PFSK-1 (cell line): ENCODE measurements around the gene USP7.

Source experiments
- FOXP2 ChIP-seq: optimal IDR thresholded peaks from 2 replicates; pipeline ENCODE3; 2011; ENCODE audit warnings: borderline replicate concordance, control low read depth, inconsistent platforms; ENCODE audit not compliant: insufficient read depth; ENCODE audit errors: extremely low read length, extremely low read depth
- POLR2AphosphoS5 ChIP-seq: IDR thresholded peaks from 2 replicates; pipeline ENCODE4 v1.6.1; 2012; ENCODE audit warnings: low read depth, mild to moderate bottlenecking, control low read depth, low read length, moderate library complexity
- SIN3A ChIP-seq: IDR thresholded peaks from 2 replicates; pipeline ENCODE4 v1.6.1; 2012; ENCODE audit warnings: mild to moderate bottlenecking, low read length, moderate library complexity, borderline replicate concordance; ENCODE audit not compliant: insufficient read depth
- TAF1 ChIP-seq: IDR thresholded peaks from 2 replicates; pipeline ENCODE4 v1.6.1; 2012; ENCODE audit warnings: low read length, control low read depth, borderline replicate concordance; ENCODE audit not compliant: insufficient read depth
- TF ChIP-seq, protein P1 (sequence below), 2 experiments: IDR thresholded peaks; 2 replicates each; pipeline versions ENCODE4 v1.6.1 to v1.8.0; 2011 to 2012; ENCODE audit warnings: low read depth in 2 of 2, low read length in 2 of 2, control low read depth in 1 of 2, inconsistent platforms in 1 of 2, mild to moderate bottlenecking in 1 of 2, moderate library complexity in 1 of 2; ENCODE audit not compliant: insufficient read depth in 1 of 2

The USP7 gene

DNA sequence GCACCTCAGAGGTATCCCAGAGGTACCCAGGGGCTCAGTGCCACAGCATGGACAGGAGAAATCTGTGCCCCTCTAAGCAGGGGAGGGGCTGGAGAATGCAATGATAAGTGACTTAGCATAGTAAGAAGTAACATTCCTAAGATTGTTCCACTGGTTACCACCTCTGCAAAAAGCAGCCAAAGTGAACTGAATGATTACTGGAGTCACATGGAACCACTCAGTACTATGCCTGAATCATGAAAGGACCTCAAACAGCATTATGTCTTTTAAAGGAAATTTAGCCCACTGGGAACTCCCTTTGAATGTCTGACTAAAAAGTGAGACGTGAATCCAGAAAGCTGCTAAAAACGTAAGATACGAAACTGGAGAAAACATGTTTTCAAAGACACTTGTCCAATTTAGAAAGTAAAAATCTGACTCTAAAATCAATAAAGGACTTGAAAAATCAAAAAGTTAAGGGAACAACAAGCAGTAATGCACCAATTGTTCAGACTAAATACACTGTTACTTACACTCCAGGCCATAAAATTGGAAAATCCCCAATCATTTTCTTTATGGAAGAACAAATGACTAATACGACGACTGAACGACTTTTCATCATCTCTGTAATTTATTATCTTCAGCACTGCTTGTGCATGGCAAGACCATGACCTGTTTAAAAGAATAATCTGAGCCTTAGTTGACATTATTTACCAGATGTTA, 42.9 kb downstream of the USP7 start:
- TF ChIP-seq SIN3A (no peak), TAF1 (no peak), POLR2AphosphoS5 (no peak), FOXP2 (no peak)
- TF ChIP-seq, protein P1, sequence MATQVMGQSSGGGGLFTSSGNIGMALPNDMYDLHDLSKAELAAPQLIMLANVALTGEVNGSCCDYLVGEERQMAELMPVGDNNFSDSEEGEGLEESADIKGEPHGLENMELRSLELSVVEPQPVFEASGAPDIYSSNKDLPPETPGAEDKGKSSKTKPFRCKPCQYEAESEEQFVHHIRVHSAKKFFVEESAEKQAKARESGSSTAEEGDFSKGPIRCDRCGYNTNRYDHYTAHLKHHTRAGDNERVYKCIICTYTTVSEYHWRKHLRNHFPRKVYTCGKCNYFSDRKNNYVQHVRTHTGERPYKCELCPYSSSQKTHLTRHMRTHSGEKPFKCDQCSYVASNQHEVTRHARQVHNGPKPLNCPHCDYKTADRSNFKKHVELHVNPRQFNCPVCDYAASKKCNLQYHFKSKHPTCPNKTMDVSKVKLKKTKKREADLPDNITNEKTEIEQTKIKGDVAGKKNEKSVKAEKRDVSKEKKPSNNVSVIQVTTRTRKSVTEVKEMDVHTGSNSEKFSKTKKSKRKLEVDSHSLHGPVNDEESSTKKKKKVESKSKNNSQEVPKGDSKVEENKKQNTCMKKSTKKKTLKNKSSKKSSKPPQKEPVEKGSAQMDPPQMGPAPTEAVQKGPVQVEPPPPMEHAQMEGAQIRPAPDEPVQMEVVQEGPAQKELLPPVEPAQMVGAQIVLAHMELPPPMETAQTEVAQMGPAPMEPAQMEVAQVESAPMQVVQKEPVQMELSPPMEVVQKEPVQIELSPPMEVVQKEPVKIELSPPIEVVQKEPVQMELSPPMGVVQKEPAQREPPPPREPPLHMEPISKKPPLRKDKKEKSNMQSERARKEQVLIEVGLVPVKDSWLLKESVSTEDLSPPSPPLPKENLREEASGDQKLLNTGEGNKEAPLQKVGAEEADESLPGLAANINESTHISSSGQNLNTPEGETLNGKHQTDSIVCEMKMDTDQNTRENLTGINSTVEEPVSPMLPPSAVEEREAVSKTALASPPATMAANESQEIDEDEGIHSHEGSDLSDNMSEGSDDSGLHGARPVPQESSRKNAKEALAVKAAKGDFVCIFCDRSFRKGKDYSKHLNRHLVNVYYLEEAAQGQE (IDR thresholded peaks at IDR 0.05; ENCODE audit: insufficient read depth in 1 of 2, low read depth in 2 of 2, low read length in 2 of 2) = no peak

DNA sequence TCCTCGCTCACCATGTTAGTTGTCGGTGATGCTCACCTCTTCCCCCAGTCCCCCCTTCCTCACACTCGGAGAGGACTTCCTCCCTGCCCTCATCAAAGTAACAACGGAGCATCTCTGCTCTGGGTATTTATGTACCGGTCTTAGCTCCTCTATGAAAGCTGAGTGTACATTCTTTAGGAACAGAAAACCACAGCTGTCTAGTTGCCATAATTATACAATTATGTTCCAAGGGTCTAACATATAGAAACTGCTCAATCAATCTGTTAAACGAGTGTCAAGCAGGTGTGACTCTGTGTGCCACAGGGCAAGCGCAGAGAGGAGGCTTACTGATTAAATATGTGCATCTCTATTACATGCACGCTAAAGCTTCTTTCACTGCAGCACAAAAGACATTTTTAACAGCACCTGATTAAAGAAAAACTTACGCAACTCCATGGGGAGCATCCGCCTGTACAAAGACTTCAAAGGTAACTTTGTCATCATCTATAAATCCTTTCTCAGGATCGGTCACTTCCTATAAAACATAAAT, 43.7 kb downstream of the USP7 start:
- TF ChIP-seq POLR2AphosphoS5 = no peak
- no peak for TF ChIP-seq FOXP2
- TF ChIP-seq TAF1 = no peak
- TF ChIP-seq, protein P1 (IDR thresholded peaks at IDR 0.05; ENCODE audit: insufficient read depth in 1 of 2, low read depth in 2 of 2, low read length in 2 of 2) = no peak
- no peak for TF ChIP-seq SIN3A

DNA sequence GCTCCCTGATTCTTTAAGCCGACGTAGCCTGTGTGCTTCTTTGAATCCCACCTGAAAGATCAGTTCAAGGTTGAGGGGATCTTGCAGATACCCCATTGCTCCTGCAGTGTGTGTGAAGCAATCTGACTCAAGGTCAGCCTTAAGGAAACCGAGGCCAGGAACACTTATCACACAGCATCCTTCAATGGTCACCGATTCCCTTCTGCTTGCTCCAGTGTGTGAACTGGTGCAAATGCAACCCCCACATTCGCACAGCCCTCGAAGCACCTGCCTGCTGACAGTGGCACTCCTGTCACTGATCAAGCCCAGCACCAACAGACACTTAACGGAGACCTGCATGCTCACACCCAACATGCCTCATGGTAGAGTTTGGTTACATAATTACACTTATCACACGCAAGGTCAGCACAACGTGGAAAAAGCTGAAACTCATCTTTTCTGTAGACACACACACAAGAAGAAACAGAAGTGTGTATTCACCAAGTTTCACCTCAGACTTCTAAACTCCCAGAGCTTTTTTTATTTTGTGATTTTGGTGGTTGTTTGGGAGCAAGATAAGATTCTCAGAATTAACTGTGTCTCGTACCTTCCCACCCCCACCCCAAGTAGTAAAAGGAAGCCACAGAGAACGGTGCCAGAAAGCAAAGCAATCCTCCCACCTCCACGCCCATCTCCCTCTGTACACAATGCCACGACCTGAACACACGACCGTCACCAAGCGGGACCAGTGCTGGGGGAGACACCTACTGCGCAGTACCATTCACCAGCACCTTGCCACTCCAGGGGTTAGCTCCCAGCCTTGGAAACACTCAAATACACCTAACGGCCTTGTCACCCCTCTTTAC, 44.4 kb downstream of the USP7 start:
- TF ChIP-seq SIN3A (no peak), TAF1 (no peak), FOXP2 (no peak), POLR2AphosphoS5 (no peak)
- TF ChIP-seq, protein P1 (IDR thresholded peaks at IDR 0.05; ENCODE audit: insufficient read depth in 1 of 2, low read depth in 2 of 2, low read length in 2 of 2) = no peak

DNA sequence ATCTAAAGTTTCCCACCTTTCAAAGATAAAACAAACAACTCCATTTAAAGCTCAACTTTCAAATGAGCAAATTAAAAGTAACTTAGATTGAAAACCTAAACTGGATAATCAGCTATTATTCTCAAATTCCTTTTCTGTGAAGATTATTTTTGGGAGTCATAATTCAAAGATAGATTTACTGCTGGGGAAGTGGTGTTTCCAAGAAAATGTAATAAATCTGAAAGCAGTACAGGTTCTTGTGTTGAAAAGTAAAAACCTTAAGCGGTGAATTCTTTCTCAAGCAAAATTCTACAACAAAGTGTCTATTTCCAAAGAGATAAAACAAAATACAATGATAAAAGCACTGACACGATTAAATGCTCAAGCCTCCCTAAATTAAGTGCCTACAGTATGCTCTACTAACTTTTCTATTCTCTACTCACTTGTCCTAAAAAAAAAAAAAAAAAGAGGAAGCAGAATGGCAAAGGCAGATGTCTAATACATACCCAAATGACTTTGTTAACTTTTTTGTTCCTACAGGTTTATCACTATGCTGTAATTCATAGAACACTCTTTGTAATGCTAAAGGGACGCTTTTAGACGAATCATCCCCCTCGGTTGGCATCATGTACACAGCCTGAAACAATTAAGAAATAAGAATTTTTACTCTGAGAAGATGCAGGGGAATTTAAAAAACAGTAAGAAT, 47.0 kb downstream of the USP7 start:
- TF ChIP-seq POLR2AphosphoS5 (no peak), TAF1 (no peak), FOXP2 (no peak), SIN3A (no peak)
- TF ChIP-seq, protein P1 (IDR thresholded peaks at IDR 0.05; ENCODE audit: insufficient read depth in 1 of 2, low read depth in 2 of 2, low read length in 2 of 2) = no peak
